PC-3 (cell line): ENCODE results near the gene TFRC. TPM values are rescaled to one million over a fixed set of nuclear protein-coding genes. Genes with fewer than 3 reads are reported as not detected.

Experiments
- ATAC-seq: fragments of 200-7000 bp; cut with Tn5 transposase; 2 replicates; pipeline ENCODE4 v1.9.1; 2020; ENCODE audit warnings: mild to moderate bottlenecking, moderate library complexity
- BruUV-seq: library from RNA; stranded (reverse); fragments of 400-500 nt; replicated peaks from 2 replicates; lab custom pipeline; 2021; lab: Mats Ljungman, UMichigan
- CTCF ChIA-PET: fragments of 300-600 bp; sonication (Branson Sonifier 250); formaldehyde crosslinking; loops from one replicate; lab custom pipeline; 2022; ENCODE audit warnings: antibody characterized with exemption; lab: Charles Lee
- POLR2A ChIA-PET: fragments of 300-600 bp; sonication (Branson Sonifier 250); formaldehyde crosslinking; loops from one replicate; lab custom pipeline; 2022; ENCODE audit warnings: antibody characterized with exemption; ENCODE audit not compliant: unreplicated experiment; lab: Charles Lee
- DNase-seq: peaks from one replicate; pipeline ENCODE4 v3.0.0-alpha.2; 2015
- H2AFZ ChIP-seq: fragments of 300-600 bp; sonication (generic); 2 replicates; pipeline ENCODE4 v1.6.0; 2016; ENCODE audit warnings: antibody characterized with exemption, low read length
- H3F3A ChIP-seq: fragments of 300-600 bp; sonication (generic); one replicate; pipeline ENCODE4 v1.6.0; 2017; ENCODE audit warnings: antibody characterized with exemption, low read length, control low read depth, mild to moderate bottlenecking; ENCODE audit not compliant: unreplicated experiment
- H3K27ac ChIP-seq: fragments of 300-600 bp; sonication (generic); 2 replicates; pipeline ENCODE4 v1.5.1; 2016; ENCODE audit warnings: mild to moderate bottlenecking, low read length
- H3K27me3 ChIP-seq: fragments of 300-600 bp; sonication (generic); 2 replicates; pipeline ENCODE4 v1.6.1; 2016; ENCODE audit warnings: low read length, mixed read lengths
- H3K36me3 ChIP-seq: fragments of 300-600 bp; sonication (generic); 2 replicates; pipeline ENCODE4 v1.6.1; 2016; ENCODE audit warnings: low read depth, mixed run types, low read length, mixed read lengths
- H3K4me1 ChIP-seq: fragments of 300-600 bp; sonication (generic); 2 replicates; pipeline ENCODE4 v1.5.1; 2016; ENCODE audit warnings: low read length; ENCODE audit not compliant: insufficient read depth
- H3K4me2 ChIP-seq: fragments of 300-600 bp; sonication (generic); 2 replicates; pipeline ENCODE4 v1.6.0; 2016; ENCODE audit warnings: low read length
- H3K4me3 ChIP-seq: fragments of 300-600 bp; sonication (generic); 2 replicates; pipeline ENCODE4 v1.5.1; 2016; ENCODE audit warnings: mild to moderate bottlenecking, low read length, mixed read lengths
- H3K79me2 ChIP-seq: fragments of 300-600 bp; sonication (generic); 2 replicates; pipeline ENCODE4 v1.6.1; 2017; ENCODE audit warnings: low read length, mixed read lengths
- H3K9ac ChIP-seq: fragments of 300-600 bp; sonication (generic); 2 replicates; pipeline ENCODE4 v1.6.0; 2016; ENCODE audit warnings: mild to moderate bottlenecking, low read length
- H3K9me2 ChIP-seq: fragments of 300-600 bp; sonication (generic); replicated peaks from 2 replicates; pipeline ENCODE4 v1.6.1; 2016; ENCODE audit warnings: mixed run types, low read length, mixed read lengths
- H3K9me3 ChIP-seq: fragments of 300-600 bp; sonication (generic); 2 replicates; pipeline ENCODE4 v1.6.1; 2016; ENCODE audit warnings: low read length, mixed read lengths
- H4K20me1 ChIP-seq: fragments of 300-600 bp; sonication (generic); 2 replicates; pipeline ENCODE4 v1.6.1; 2016; ENCODE audit warnings: low read length, mixed read lengths
- CTCF ChIP-seq: fragments of 300-600 bp; sonication (generic); conservative IDR thresholded peaks from 2 replicates; pipeline ENCODE4 v1.5.1; 2017; ENCODE audit warnings: antibody characterized with exemption, low read depth, mild to moderate bottlenecking, low read length
- EZH2 ChIP-seq: fragments of 300-600 bp; sonication (generic); IDR thresholded peaks from one replicate; pipeline ENCODE4 v1.6.1; 2017; ENCODE audit warnings: antibody characterized with exemption, mild to moderate bottlenecking, low read length; ENCODE audit not compliant: unreplicated experiment
- EZH2phosphoT487 ChIP-seq: fragments of 300-600 bp; sonication (generic); IDR thresholded peaks from 2 replicates; pipeline ENCODE4 v1.6.1; 2018; ENCODE audit warnings: mild to moderate bottlenecking, antibody characterized with exemption, low read length, borderline replicate concordance
- intact Hi-C: fragments of 100-400 bp; cut with micrococcal nuclease; formaldehyde crosslinking; loops from 2 replicates; pipeline ENCODE4 v1.9.0; 2023
- total RNA-seq: library from RNA; depleted of rRNA; stranded (reverse); fragments of >200 nt; gene quantifications from 2 replicates; pipeline ENCODE4 v1.2.3, GENCODE V29; 2014

TFRC gene
- total RNA-seq, 1 experiment from 2014 or later, result 287 TPM

GRCh38 chr3:196122021-196122687, 40.3 kb upstream of the TFRC start:
- CTCF ChIA-PET, result no interaction called here
- intact Hi-C loops, result no loop called here

GRCh38 chr3:196121066-196121465, 39.2 kb upstream of the TFRC start:
- Histone ChIP-seq H3K9ac (no peak overlapping the region), H3K4me1 (no peaks in the 10 kb centered on the region), H2AFZ (no peak overlapping the region), H3K27ac (no peak overlapping the region), H4K20me1 (no peaks in the 10 kb centered on the region), H3K9me2 (no peaks in the 10 kb centered on the region), H3F3A (no peaks in the 10 kb centered on the region), H3K4me2 (no peak overlapping the region), H3K4me3 (no peak overlapping the region), H3K27me3 (no peaks in the 10 kb centered on the region), H3K9me3 (no peaks in the 10 kb centered on the region), H3K36me3 (no peaks in the 10 kb centered on the region), H3K79me2 (no peaks in the 10 kb centered on the region)
- TF ChIP-seq CTCF (no peak), EZH2phosphoT487 (no peak), EZH2 (no peak)
- BruUV-seq, result no TSS peak
- ChIA-PET POLR2A (no interaction called here), CTCF (no interaction called here)
- ATAC-seq, result no peak
- no peak for DNase-seq
- intact Hi-C loops, result no loop called here

More at GRCh38 chr3:196122021-196122687, 40.3 kb upstream of the TFRC start:
- TF ChIP-seq EZH2 (no peak), EZH2phosphoT487 (no peak), CTCF (no peak)
- Histone ChIP-seq H2AFZ (no peak overlapping the region), H3K27ac (no peak overlapping the region), H3K9me2 (no peaks in the 10 kb centered on the region), H3F3A (no peaks in the 10 kb centered on the region), H3K4me1 (no peaks in the 10 kb centered on the region), H3K9me3 (no peaks in the 10 kb centered on the region), H4K20me1 (no peaks in the 10 kb centered on the region), H3K4me2 (no peak overlapping the region), H3K9ac (no peak overlapping the region), H3K27me3 (no peaks in the 10 kb centered on the region), H3K36me3 (no peaks in the 10 kb centered on the region), H3K79me2 (no peaks in the 10 kb centered on the region), H3K4me3 (no peak overlapping the region)
- ATAC-seq (no peak), DNase-seq (no peak)
- POLR2A ChIA-PET, result no interaction called here
- BruUV-seq, result no TSS peak

- Histone ChIP-seq H3F3A (no peaks in the 10 kb centered on the region), H3K4me3 (no peak overlapping the region), H3K4me2 (no peak overlapping the region), H2AFZ (no peak overlapping the region), H3K36me3 (no peaks in the 10 kb centered on the region), H3K27ac (no peak overlapping the region), H3K9me2 (no peaks in the 10 kb centered on the region), H3K9ac (no peak overlapping the region), H3K4me1 (no peaks in the 10 kb centered on the region), H3K27me3 (no peaks in the 10 kb centered on the region), H3K9me3 (no peaks in the 10 kb centered on the region), H4K20me1 (no peaks in the 10 kb centered on the region), H3K79me2 (no peaks in the 10 kb centered on the region)
- ATAC-seq (no peak), DNase-seq (no peak)
- TF ChIP-seq CTCF (no peak), EZH2phosphoT487 (no peak), EZH2 (no peak)
- ChIA-PET CTCF (no interaction called here), POLR2A (no interaction called here)
- no TSS peak for BruUV-seq
- intact Hi-C loops, result no loop called here
Measured at GRCh38 chr3:196120291-196120951, 38.5 kb upstream of the TFRC start.
